Activated CD4-positive, CD25-positive, alpha-beta regulatory T cell (primary cell): ENCODE results near the gene PTGFRN.

Source experiments
- DNase-seq, 4 experiments: peaks; one replicate each; lab custom pipeline; 2025; lab: John Stamatoyannopoulos, UW

Gene PTGFRN

GRCh38 chr1:117034791-117035290, 125.1 kb downstream of the PTGFRN start:
- DNase-seq, result no peak

- DNase-seq, result no peak
These were observed 126.3 kb downstream of the PTGFRN start for GRCh38 chr1:117036018-117036461.

- no peak for DNase-seq
These were observed 128.1 kb downstream of the PTGFRN start for GRCh38 chr1:117037802-117038201.

GRCh38 chr1:117038236-117038635, 128.5 kb downstream of the PTGFRN start:
- DNase-seq, result no peak
